Peyer's patch (tissue), 4 donors: ENCODE results near the gene EIF2B5.
"Not testable (repeated sequence)": the region's sequence is repeated elsewhere in the genome, so short reads cannot be mapped to it uniquely, and the experiment has no call there.

ENCODE experiments used
- POLR2A ChIP-seq, 2 donors: fragments of 450-650 bp; IDR thresholded peaks; one replicate each; pipeline ENCODE4 v1.5.1; 2017; ENCODE audit warnings: antibody characterized with exemption in 2 of 2, mild to moderate bottlenecking in 2 of 2, moderate library complexity in 2 of 2
- TF ChIP-seq, protein P1 (sequence below), 6 experiments: fragments of 450-650 bp in 4 of 6; fragments of 200-600 bp in 2 of 6; sonication (generic) in 1 of 6; IDR thresholded peaks; one replicate each; pipeline ENCODE4 v1.5.1; 2017 to 2019; ENCODE audit warnings: antibody characterized with exemption in 6 of 6, mild to moderate bottlenecking in 3 of 6, moderate library complexity in 1 of 6

DNA sequence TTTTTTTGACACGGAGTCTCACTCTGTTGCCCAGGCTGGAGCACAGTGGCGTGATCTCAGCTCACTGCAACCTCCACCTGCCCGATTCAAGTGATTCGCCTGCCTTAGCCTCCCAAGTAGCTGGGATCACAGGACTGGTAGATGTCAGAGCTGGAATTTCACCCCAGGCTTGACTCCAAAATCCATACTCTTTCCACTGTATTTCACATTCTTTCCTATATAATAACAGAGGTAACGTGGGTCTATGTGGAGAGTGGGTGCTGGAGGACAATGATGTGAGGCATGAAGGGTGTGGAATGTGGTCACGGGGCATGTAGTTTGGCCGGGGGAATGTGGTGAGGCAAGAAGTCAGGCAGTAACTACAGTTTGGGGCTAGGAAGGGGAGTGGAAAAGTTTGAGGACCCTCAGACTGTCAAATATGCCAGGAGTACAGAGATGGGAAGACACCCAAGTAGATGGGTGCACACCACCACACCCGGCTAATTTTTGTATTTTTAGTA, 27.5 kb downstream of the EIF2B5 start:
- not testable (repeated sequence) for TF ChIP-seq POLR2A (IDR thresholded peaks at IDR 0.05)
- TF ChIP-seq, protein P1, sequence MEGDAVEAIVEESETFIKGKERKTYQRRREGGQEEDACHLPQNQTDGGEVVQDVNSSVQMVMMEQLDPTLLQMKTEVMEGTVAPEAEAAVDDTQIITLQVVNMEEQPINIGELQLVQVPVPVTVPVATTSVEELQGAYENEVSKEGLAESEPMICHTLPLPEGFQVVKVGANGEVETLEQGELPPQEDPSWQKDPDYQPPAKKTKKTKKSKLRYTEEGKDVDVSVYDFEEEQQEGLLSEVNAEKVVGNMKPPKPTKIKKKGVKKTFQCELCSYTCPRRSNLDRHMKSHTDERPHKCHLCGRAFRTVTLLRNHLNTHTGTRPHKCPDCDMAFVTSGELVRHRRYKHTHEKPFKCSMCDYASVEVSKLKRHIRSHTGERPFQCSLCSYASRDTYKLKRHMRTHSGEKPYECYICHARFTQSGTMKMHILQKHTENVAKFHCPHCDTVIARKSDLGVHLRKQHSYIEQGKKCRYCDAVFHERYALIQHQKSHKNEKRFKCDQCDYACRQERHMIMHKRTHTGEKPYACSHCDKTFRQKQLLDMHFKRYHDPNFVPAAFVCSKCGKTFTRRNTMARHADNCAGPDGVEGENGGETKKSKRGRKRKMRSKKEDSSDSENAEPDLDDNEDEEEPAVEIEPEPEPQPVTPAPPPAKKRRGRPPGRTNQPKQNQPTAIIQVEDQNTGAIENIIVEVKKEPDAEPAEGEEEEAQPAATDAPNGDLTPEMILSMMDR (IDR thresholded peaks at IDR 0.05): not testable (repeated sequence)
